Astrocyte of the cerebellum (primary cell): ENCODE measurements around the gene NEUROD4.

Source experiments
- DNase-seq: peaks from one replicate; pipeline ENCODE4 v3.0.0-alpha.2; 2011; ENCODE audit warnings: low read depth
- H3K4me3 ChIP-seq: 2 replicates; pipeline ENCODE4 v1.5.1; 2011; ENCODE audit warnings: mild to moderate bottlenecking, low read depth, low read length, moderate library complexity
- in situ Hi-C: cut with HindIII; loops from 2 replicates; pipeline ENCODE4 v1.10.0; 2017; ENCODE audit warnings: low sequenced_read_pairs
- TF ChIP-seq, protein P1 (sequence below): IDR thresholded peaks from 2 replicates; pipeline ENCODE4 v1.5.1; 2012; ENCODE audit warnings: low read length, low read depth, moderate library complexity, mild to moderate bottlenecking; ENCODE audit errors: missing control alignments

The NEUROD4 gene

DNA sequence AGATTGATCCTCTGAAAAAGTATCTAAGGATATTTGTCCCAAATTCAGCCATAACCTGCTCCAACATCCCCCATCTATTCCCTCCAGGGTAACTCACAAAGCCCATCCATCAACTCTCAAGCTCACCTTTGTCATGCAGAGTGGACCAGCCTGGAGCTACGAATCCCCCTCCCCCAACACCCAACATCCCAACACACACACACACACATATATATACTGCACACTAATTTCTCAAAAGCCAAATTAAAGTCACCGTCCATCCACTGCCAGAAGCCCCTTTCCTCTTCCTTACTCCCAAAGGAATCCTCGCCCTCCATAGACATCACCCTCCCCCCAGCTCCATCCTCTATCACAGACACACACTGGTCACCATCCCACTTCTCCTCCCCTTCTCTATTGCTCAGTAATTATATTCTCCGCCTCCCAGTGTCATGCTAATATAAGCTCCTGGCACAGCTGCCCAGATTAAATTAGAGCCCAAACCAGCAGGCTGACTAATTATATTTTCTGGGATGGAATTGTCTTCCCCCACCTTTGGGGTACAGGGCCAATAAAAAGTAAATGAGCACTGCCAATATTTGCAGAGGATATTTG is 21.7 kb upstream of the NEUROD4 start:
- H3K4me3 ChIP-seq = no peak overlapping the region
- no peak for DNase-seq
- in situ Hi-C loops = loop anchor here (5.0 kb wide), 1 partner anchor 79 kb away; no protein-coding TSS in a partner anchor
- TF ChIP-seq, protein P1, sequence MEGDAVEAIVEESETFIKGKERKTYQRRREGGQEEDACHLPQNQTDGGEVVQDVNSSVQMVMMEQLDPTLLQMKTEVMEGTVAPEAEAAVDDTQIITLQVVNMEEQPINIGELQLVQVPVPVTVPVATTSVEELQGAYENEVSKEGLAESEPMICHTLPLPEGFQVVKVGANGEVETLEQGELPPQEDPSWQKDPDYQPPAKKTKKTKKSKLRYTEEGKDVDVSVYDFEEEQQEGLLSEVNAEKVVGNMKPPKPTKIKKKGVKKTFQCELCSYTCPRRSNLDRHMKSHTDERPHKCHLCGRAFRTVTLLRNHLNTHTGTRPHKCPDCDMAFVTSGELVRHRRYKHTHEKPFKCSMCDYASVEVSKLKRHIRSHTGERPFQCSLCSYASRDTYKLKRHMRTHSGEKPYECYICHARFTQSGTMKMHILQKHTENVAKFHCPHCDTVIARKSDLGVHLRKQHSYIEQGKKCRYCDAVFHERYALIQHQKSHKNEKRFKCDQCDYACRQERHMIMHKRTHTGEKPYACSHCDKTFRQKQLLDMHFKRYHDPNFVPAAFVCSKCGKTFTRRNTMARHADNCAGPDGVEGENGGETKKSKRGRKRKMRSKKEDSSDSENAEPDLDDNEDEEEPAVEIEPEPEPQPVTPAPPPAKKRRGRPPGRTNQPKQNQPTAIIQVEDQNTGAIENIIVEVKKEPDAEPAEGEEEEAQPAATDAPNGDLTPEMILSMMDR = no peak

DNA sequence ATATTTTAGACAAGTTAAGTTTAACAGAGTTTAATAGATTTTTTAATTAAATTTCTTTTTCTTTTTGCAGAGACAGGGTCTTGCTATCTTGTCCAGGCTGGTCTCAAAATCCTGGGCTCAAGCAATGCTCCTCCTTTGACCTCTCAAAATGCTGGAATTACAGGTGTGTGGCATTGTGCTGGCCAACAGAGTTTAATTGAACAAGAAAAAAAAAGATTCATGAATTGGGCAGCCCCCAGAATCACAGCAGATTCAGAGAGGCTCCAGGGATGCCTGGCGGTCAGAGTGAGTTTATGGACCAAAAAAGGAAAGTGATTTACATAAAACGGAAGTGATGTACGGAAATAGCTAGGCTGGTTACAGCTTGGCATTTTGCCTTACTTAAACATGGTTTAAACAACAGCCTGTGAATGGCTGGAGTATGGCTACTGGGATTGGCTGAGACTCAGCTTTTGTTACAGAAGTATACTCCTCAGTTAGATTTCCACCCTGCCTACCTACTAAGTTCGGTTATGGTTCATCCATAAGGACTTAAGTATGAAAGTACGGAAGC is 20.7 kb upstream of the NEUROD4 start:
- no peak overlapping the region for H3K4me3 ChIP-seq
- in situ Hi-C loops = loop anchor here (5.0 kb wide), 1 partner anchor 78 kb away; no protein-coding TSS in a partner anchor
- no peak for DNase-seq
- TF ChIP-seq, protein P1 = no peak

DNA sequence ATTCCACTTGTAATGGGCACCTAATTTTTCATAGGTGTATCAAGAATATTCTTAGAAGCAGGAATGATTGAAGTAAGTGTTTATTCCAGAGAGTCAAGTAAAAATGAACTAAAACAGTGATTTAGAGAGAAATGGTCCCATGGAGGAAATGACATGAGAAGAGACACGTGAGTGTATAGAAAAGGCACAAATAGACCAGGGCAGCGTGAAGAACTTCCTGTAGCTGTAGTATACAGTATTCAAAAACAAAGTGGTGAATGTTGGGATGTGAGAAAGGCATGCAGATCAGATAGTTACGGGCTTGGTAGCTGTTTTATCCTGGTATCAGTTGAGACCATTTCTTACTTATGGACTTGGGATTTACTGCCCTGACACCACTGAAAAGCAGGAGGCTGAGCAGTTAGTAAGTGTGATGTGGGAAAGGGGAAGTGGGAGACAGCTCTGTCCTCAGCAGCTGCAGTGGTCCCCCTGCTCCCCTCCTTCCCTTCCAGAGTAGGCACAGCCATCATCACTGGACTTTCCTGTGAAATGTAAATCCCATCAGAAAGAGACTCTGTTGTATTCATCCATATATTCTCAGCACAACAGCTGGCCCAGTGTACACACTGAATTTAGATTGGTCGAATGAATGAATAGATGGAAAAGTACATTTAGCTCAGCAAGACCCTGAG is 18.4 kb upstream of the NEUROD4 start:
- TF ChIP-seq, protein P1 = no peak
- in situ Hi-C loops = no loop called here

DNA sequence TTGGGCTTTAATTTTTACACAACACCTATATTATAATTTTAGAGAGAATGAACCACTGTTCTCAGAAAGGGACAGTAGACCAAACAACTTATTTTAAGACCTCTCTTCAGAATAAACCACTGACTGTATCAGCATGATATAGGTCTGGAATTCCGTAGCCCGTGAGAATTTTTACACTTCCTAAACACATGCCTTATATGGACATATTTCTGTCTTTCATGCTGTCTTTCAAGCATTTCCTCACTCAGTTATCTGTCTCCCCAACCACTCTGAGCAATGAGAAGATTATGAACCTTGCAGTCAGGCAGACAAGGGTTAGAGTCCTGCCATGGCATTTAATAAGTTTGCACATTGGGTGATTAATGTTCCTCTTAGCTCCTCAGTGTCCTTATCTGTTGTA is 17.4 kb upstream of the NEUROD4 start:
- no peak for DNase-seq
- in situ Hi-C loops = no loop called here
- TF ChIP-seq, protein P1 = no peak
- H3K4me3 ChIP-seq = no peak overlapping the region

More for the DNA sequence above, 18.4 kb upstream of the NEUROD4 start:
- DNase-seq = no peak
- no peak overlapping the region for H3K4me3 ChIP-seq

DNA sequence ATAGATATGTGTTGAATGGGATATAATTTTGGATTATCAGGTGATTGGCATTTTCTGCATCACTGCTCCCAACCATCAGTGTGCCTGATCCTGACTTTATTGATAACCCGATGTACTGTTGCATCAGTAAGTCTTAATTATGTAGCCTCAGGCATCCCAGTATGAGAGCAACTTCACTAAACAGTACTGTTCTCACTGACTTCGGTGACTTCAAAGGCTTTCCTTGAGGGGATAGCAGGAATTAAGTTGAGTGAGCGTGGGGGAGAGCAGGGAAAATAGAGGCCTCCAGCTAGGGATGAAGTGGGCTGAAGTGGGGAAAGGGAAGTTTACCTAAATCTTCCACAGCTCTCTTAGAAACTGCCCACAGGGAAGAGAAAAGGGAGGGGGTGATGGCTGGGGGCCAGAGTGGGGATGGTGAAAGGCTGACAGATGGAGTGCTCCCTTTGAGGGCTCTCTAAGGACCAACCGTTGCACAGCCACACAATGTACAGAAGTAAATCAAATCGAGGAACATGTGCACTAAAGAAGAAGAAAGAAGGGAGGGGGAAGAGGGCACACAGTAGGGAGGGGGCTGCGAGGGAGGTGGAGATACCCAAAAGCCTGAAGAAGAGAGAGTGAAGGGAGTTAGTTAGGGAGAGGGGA is 10.7 kb upstream of the NEUROD4 start:
- TF ChIP-seq, protein P1 = no peak
- H3K4me3 ChIP-seq = no peak overlapping the region
- in situ Hi-C loops = no loop called here
- DNase-seq = no peak

DNA sequence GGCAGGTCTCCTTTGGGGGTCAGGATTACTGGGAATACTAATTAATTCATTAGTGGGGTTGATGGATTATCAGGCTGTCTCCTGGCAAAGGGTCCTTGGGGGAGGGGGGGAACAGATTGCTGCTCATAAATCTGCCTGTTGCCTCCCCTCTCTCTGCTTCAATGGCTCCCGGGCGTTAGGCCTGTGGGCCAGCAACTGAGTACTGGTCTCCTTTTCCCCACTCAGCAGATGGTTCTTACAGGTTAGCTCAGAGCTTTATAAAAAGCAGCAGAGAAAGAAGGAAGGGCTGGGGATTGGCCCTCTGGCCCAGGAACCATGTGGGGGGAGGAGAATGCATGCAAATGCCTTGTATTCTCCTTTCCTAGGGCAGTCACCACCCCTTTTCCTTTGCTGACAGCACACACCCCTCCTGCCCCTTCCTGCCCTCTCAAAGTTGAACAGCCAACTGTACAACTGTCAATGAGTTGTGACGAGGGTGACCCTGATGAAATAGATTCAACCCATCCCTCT is 2.3 kb upstream of the NEUROD4 start:
- in situ Hi-C loops = no loop called here
- no peak for DNase-seq
- H3K4me3 ChIP-seq = no peak overlapping the region
- TF ChIP-seq, protein P1 = no peak
